Measurements from ENCODE around the gene AP2A2.

AP2A2 gene

DNA sequence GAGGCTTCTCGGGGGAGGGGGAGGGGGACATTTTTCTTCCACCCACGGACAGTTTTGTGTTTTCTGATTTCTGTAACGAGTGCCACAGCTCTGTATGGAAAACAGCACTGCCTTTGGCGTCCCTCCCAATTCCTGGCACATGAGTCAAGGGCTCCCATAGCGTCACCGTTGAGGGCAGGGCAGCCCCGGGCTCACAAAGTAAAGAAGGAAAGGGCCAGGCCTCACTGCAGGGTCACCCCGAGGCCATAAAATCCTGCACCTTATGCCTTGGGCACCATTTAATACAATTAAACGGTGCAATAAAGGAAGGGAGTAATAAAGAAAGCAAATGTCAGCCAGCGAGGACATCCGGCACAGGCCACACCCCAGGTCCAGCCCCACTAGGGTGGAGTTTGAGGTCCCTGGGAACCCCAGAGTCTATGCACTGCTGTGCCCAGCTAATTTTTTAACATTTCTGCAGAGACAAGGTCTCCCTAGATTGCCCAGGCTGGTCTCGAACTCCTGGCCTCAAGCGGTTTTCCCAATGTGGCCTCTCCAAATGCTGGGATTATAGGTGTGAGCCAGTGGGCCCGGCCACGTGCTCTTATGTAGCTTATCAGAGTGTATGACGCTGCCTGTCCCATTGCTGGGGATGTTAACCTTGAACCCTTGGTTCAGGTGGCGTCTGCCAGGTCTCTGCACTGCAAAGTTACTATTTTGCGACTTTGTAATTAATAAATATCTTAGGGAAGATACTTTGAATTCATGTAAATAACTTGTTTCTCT lies 135.4 kb downstream of the AP2A2 start:
- DNase-seq: peak; percentile 74

Data from fibroblast of skin of back (primary cell).